Measurements from ENCODE around the gene KIFC1. TPM values are rescaled to one million over a fixed set of nuclear protein-coding genes. Genes with fewer than 3 reads are reported as not detected.

The KIFC1 gene
- total RNA-seq, 2 donors from 2014 or later, result 0.66 TPM; not detected in 1

- Histone ChIP-seq H3K27me3 (no peaks in the 10 kb centered on the region), H3K27ac (no peak overlapping the region), H3K36me3 (replicated peaks in 1 of 2; ENCODE audit: insufficient read depth in 1 of 2, low read depth in 2 of 2) (no peaks in the 10 kb centered on the region), H3K4me1 (peaks cover 61% of the 10 kb centered on the region), H3K4me3 (no peak overlapping the region), H3K9me3 (no peaks in the 10 kb centered on the region)
- 60 to 73% methylated on average over 8 to 12 of the region's 12 CpGs for WGBS, 2 donors
- ATAC-seq (no peak), DNase-seq (no peak)
- TF ChIP-seq POLR2A (IDR thresholded peaks at IDR 0.05) (no peak), CTCF (IDR thresholded peaks at IDR 0.05) (peak in 1 of 7 experiments; percentile 5)
- intact Hi-C loops (cut with DNase I), result no loop called here
Observed at GRCh38 chr6:33414592-33415271, 23.1 kb downstream of the KIFC1 start.

GRCh38 chr6:33415831-33416230 is 24.2 kb downstream of the KIFC1 start:
- TF ChIP-seq POLR2A (IDR thresholded peaks at IDR 0.05) (no peak), CTCF (IDR thresholded peaks at IDR 0.05) (no peak)
- no peak for ATAC-seq
- 68 to 71% methylated on average over 9 of the region's 9 CpGs for WGBS, 2 donors
- Histone ChIP-seq H3K4me3 (no peak overlapping the region), H3K36me3 (replicated peaks in 1 of 2; ENCODE audit: insufficient read depth in 1 of 2, low read depth in 2 of 2) (no peaks in the 10 kb centered on the region), H3K27ac (no peak overlapping the region), H3K4me1 (peaks cover 61% of the 10 kb centered on the region), H3K9me3 (no peaks in the 10 kb centered on the region), H3K27me3 (no peaks in the 10 kb centered on the region)
- intact Hi-C loops (cut with DNase I), result no loop called here
- no peak for DNase-seq

GRCh38 chr6:33416386-33417127 is 24.9 kb downstream of the KIFC1 start:
- DNase-seq (no peak), ATAC-seq (no peak)
- Histone ChIP-seq H3K36me3 (replicated peaks in 1 of 2; ENCODE audit: insufficient read depth in 1 of 2, low read depth in 2 of 2) (no peaks in the 10 kb centered on the region), H3K4me3 (no peak overlapping the region), H3K4me1 (peaks cover 58% of the 10 kb centered on the region), H3K27ac (peak overlapping the region in 1 of 4 donors; percentile 95), H3K27me3 (no peaks in the 10 kb centered on the region), H3K9me3 (no peaks in the 10 kb centered on the region)
- intact Hi-C loops (cut with DNase I), result no loop called here
- 46% methylated on average over 12 of the region's 12 CpGs for WGBS, 2 donors
- no peak for TF ChIP-seq CTCF (IDR thresholded peaks at IDR 0.05)
- no peak for TF ChIP-seq POLR2A (IDR thresholded peaks at IDR 0.05)

GRCh38 chr6:33417128-33417902 is 25.7 kb downstream of the KIFC1 start:
- H3K9me3 ChIP-seq, result no peaks in the 10 kb centered on the region
- H3K4me1 ChIP-seq, result peaks cover 51% of the 10 kb centered on the region
- H3K27me3 ChIP-seq, result no peaks in the 10 kb centered on the region
- H3K4me3 ChIP-seq, result peak overlapping the region; percentile 52 to 58
- 0 to 1% methylated on average over 12 to 25 of the region's 25 CpGs for WGBS, 2 donors
- intact Hi-C loops (cut with DNase I), result no loop called here
- no peak for TF ChIP-seq CTCF (IDR thresholded peaks at IDR 0.05)
- ATAC-seq (no peak), DNase-seq (peak in 1 of 4 donors; percentile 29)
- H3K36me3 ChIP-seq (replicated peaks in 1 of 2; ENCODE audit: insufficient read depth in 1 of 2, low read depth in 2 of 2), result no peaks in the 10 kb centered on the region
- H3K27ac ChIP-seq, result peak overlapping the region; percentile 70 to 95 (median 82)
